Parathyroid adenoma (tissue), 2 donors: ENCODE data around the gene PPP1R13L.

ENCODE experiments used
- H2AFZ ChIP-seq: fragments of 300-600 bp; sonication (generic); one replicate; pipeline ENCODE4 v1.7.0; 2017; ENCODE audit warnings: antibody characterized with exemption, mild to moderate bottlenecking
- H3K27ac ChIP-seq: fragments of 300-600 bp; sonication (generic); one replicate; pipeline ENCODE4 v1.7.0; 2017
- H3K27me3 ChIP-seq: fragments of 300-600 bp; sonication (generic); one replicate; pipeline ENCODE4 v1.7.0; 2017; ENCODE audit warnings: low read length; ENCODE audit not compliant: control insufficient read depth, insufficient read depth
- H3K36me3 ChIP-seq: fragments of 300-600 bp; sonication (generic); one replicate; pipeline ENCODE4 v1.7.0; 2017; ENCODE audit warnings: low read length; ENCODE audit not compliant: control insufficient read depth, insufficient read depth
- H3K4me1 ChIP-seq: fragments of 300-600 bp; sonication (generic); one replicate; pipeline ENCODE4 v1.7.0; 2017; ENCODE audit warnings: control low read depth
- H3K4me2 ChIP-seq: fragments of 300-600 bp; sonication (generic); one replicate; pipeline ENCODE4 v1.7.0; 2017; ENCODE audit warnings: low read length
- H3K4me3 ChIP-seq: fragments of 300-600 bp; sonication (generic); one replicate; pipeline ENCODE4 v1.7.0; 2017; ENCODE audit warnings: low read depth, low read length
- H3K79me2 ChIP-seq: fragments of 300-600 bp; sonication (generic); one replicate; pipeline ENCODE4 v1.7.0; 2017; ENCODE audit warnings: control low read depth
- H3K9ac ChIP-seq: fragments of 300-600 bp; sonication (generic); one replicate; pipeline ENCODE4 v1.7.0; 2017; ENCODE audit warnings: mild to moderate bottlenecking
- H3K9me3 ChIP-seq: fragments of 300-600 bp; sonication (generic); one replicate; pipeline ENCODE4 v1.7.0; 2017; ENCODE audit warnings: low read length; ENCODE audit not compliant: control insufficient read depth
- CTCF ChIP-seq: fragments of 300-600 bp; sonication (generic); IDR thresholded peaks from one replicate; pipeline ENCODE4 v1.7.0; 2017; ENCODE audit warnings: antibody characterized with exemption, mild to moderate bottlenecking
- donor health status: primary hyperparathyroidism.

The PPP1R13L gene

DNA sequence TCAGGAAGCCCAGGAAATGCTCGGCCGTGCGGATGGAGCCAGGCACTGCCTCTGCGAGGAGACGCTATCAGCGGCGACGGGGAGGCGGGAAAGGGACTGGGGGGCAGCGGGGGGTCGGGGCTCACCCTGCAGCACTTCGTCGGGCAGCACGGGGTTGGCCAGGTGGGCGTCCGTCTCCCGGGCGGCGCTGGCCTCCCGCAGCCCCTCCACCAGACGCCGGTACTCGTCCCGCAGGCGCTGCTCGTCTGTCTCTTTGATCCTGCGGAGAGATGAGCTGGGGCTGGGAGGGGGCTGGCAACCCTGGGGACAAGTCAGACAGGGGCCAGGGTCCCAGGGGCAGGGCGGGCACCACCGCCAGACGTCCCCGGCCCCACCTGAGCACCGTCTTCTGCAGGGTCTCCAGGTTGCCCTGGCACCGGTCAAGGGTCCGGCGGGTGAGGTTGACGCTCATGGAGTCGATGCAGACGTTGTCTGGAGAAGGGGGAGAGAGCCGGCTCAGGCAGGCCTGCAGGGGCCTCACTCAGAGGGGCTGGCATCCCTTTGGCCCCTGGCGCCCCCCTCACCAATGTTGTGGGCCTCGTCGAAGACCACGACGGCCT is 40.9 kb downstream of the PPP1R13L start:
- no peaks in the 10 kb centered on the region for H3K4me1 ChIP-seq
- TF ChIP-seq CTCF: no peak
- no peaks in the 10 kb centered on the region for H3K9me3 ChIP-seq
- H3K27me3 ChIP-seq: no peaks in the 10 kb centered on the region
- H3K27ac ChIP-seq: no peak overlapping the region
- no peak overlapping the region for H3K4me2 ChIP-seq
- no peak overlapping the region for H2AFZ ChIP-seq
- no peaks in the 10 kb centered on the region for H3K36me3 ChIP-seq
- no peaks in the 10 kb centered on the region for H3K79me2 ChIP-seq
- H3K9ac ChIP-seq: no peak overlapping the region
- H3K4me3 ChIP-seq: no peak overlapping the region

DNA sequence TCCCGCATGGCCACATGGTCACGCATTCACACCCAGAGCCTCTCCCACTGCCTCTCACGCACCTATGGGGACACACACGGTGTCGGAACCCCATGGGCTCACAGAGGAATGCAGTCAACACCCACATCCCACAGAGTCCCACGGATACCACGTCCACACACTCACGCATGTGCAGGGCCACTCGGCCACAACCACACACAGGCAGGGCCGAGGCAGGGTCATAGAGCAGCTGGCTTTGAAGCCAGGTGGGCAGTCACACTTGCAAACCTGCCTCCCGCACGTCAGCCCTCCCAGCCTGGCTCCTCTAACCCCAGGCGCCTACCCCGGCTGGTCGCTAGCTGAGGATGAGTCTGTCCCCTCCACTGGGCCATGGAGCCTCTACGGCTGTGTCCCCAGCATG is 42.6 kb downstream of the PPP1R13L start:
- Histone ChIP-seq H3K4me2 (no peak overlapping the region), H3K36me3 (no peaks in the 10 kb centered on the region), H3K27me3 (no peaks in the 10 kb centered on the region), H3K27ac (no peak overlapping the region), H3K9me3 (no peaks in the 10 kb centered on the region), H3K9ac (no peak overlapping the region), H3K4me1 (no peaks in the 10 kb centered on the region), H2AFZ (no peak overlapping the region), H3K4me3 (no peak overlapping the region), H3K79me2 (no peaks in the 10 kb centered on the region)
- TF ChIP-seq CTCF: no peak

DNA sequence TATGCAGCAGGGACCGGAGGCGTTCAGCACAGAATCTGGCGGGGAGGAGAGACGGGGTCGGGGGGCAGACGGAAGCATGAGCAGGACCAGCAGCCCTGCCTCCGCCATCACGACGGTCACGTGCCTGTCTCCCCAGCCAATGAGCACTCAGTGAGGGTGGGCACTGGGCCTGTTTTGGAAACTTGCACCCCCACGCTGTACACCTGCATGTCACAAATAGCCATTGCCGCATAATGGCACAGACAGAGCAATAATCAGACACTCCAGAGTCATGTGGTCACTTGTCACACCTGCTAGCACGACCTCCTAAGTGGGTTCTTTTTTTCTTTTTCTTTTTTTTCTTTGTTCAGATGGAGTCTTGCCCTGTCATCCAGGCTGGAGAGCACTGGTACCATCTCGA is 43.3 kb downstream of the PPP1R13L start:
- Histone ChIP-seq H3K9me3 (no peaks in the 10 kb centered on the region), H3K27me3 (no peaks in the 10 kb centered on the region), H2AFZ (no peak overlapping the region), H3K79me2 (no peaks in the 10 kb centered on the region), H3K36me3 (no peaks in the 10 kb centered on the region), H3K4me3 (no peak overlapping the region), H3K9ac (no peak overlapping the region), H3K4me1 (no peaks in the 10 kb centered on the region), H3K4me2 (no peak overlapping the region), H3K27ac (no peak overlapping the region)
- no peak for TF ChIP-seq CTCF

DNA sequence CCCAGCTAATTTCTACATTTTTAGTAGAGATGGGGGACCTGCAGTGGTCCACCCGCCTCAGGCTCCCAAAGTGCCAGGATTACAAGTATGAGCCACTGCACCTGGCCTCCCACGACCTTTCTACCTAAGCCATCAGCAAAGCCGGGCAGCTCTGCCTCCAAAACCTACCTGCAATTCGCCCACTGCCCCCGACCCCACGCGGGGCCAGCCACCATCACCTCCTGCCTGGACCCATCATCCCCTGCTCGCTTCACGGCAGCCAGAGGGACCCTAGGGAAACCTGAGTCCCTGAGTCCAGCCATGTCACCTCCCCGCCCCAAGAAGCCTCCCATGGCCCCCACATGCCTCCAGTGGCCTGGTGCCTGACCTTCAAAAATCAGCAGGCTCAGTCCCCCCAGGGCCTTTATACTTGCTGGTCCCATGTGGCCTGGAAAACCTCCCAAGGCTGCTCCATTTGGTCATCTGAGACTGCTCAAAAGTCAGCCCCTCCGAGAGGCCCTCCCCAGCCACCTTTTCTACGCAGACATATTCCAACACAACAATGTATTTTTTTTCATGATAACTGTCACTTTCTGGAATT is 46.6 kb downstream of the PPP1R13L start:
- no peak for TF ChIP-seq CTCF
- H3K4me1 ChIP-seq: no peaks in the 10 kb centered on the region
- H3K36me3 ChIP-seq: no peaks in the 10 kb centered on the region
- no peaks in the 10 kb centered on the region for H3K79me2 ChIP-seq
- no peak overlapping the region for H3K9ac ChIP-seq
- no peak overlapping the region for H3K4me3 ChIP-seq
- H3K9me3 ChIP-seq: no peaks in the 10 kb centered on the region
- no peak overlapping the region for H3K4me2 ChIP-seq
- no peak overlapping the region for H2AFZ ChIP-seq
- H3K27me3 ChIP-seq: no peaks in the 10 kb centered on the region
- no peak overlapping the region for H3K27ac ChIP-seq

GRCh38 chr19:45357445-45357783 is 47.5 kb downstream of the PPP1R13L start:
- Histone ChIP-seq H3K9me3 (no peaks in the 10 kb centered on the region), H3K79me2 (no peaks in the 10 kb centered on the region), H2AFZ (no peak overlapping the region), H3K4me3 (no peak overlapping the region), H3K27ac (no peak overlapping the region), H3K4me2 (no peak overlapping the region), H3K4me1 (no peaks in the 10 kb centered on the region), H3K27me3 (no peaks in the 10 kb centered on the region), H3K9ac (no peak overlapping the region), H3K36me3 (no peaks in the 10 kb centered on the region)
- no peak for TF ChIP-seq CTCF
